Hepatocyte (in vitro differentiated cells): ENCODE measurements around the gene FLOT1.

Experiments
- EZH2 ChIP-seq: fragments of 200-600 bp; sonication (generic); IDR thresholded peaks from 2 replicates; pipeline ENCODE4 v1.6.1; 2016; ENCODE audit warnings: antibody characterized with exemption, mild to moderate bottlenecking, borderline replicate concordance
- TF ChIP-seq, protein P1 (sequence below): fragments of 200-600 bp; sonication (generic); IDR thresholded peaks from 2 replicates; pipeline ENCODE4 v1.5.1; 2016; ENCODE audit warnings: antibody characterized with exemption, mild to moderate bottlenecking; ENCODE audit not compliant: poor library complexity

DNA sequence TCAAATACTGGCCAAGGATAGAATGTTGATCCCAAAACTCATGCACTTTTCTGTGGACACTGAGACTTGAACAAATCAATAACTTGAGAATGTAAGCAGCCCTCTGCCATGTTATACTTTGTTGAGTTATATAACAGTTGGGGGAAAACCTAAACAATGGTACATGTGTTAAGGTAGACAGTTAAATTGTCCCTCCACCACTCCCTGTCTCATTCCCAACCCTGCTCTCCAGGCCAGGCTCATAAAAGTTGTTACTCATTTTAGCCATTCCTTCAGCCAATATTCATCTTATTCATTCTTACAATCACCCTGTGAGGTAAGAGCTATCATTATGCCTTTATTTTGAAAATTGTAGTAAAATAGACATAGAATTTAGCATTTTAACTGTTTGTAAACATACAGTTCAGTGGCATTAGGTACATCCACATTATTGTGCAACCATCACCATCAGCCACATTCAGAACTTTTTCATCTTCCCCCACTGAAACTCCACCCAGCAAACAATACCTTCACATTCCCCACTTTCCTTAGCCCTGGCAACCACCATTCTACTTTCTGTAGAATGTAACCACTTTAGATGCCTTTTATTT lies 40.0 kb upstream of the FLOT1 start:
- TF ChIP-seq, protein P1, sequence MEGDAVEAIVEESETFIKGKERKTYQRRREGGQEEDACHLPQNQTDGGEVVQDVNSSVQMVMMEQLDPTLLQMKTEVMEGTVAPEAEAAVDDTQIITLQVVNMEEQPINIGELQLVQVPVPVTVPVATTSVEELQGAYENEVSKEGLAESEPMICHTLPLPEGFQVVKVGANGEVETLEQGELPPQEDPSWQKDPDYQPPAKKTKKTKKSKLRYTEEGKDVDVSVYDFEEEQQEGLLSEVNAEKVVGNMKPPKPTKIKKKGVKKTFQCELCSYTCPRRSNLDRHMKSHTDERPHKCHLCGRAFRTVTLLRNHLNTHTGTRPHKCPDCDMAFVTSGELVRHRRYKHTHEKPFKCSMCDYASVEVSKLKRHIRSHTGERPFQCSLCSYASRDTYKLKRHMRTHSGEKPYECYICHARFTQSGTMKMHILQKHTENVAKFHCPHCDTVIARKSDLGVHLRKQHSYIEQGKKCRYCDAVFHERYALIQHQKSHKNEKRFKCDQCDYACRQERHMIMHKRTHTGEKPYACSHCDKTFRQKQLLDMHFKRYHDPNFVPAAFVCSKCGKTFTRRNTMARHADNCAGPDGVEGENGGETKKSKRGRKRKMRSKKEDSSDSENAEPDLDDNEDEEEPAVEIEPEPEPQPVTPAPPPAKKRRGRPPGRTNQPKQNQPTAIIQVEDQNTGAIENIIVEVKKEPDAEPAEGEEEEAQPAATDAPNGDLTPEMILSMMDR: no peak
- no peak for TF ChIP-seq EZH2
